ENCODE measurements around the gene ENTR1.

ENTR1 gene

GRCh38 chr9:136362450-136362784, 48.0 kb downstream of the ENTR1 start:
- DNase-seq (ENCODE audit: low read depth in 2 of 2) = no peak

GRCh38 chr9:136361754-136362449, 48.5 kb downstream of the ENTR1 start:
- no peak for DNase-seq (ENCODE audit: low read depth in 2 of 2)

- no peak for DNase-seq (ENCODE audit: low read depth in 2 of 2)
Measured at GRCh38 chr9:136361047-136361753, 49.2 kb downstream of the ENTR1 start.

GRCh38 chr9:136359774-136360718, 50.4 kb downstream of the ENTR1 start:
- DNase-seq (ENCODE audit: low read depth in 2 of 2) = no peak

- DNase-seq (ENCODE audit: low read depth in 2 of 2) = no peak
Measured at GRCh38 chr9:136358888-136359287, 51.5 kb downstream of the ENTR1 start.

GRCh38 chr9:136358016-136358415, 52.4 kb downstream of the ENTR1 start:
- DNase-seq (ENCODE audit: low read depth in 2 of 2) = no peak

GRCh38 chr9:136357202-136357725, 53.1 kb downstream of the ENTR1 start:
- no peak for DNase-seq (ENCODE audit: low read depth in 2 of 2)

- DNase-seq (ENCODE audit: low read depth in 2 of 2) = no peak
Measured at GRCh38 chr9:136355616-136356557, 54.5 kb downstream of the ENTR1 start.

GRCh38 chr9:136354592-136355085, 55.8 kb downstream of the ENTR1 start:
- no peak for DNase-seq (ENCODE audit: low read depth in 2 of 2)

- no peak for DNase-seq (ENCODE audit: low read depth in 2 of 2)
Measured at GRCh38 chr9:136353757-136354488, 56.5 kb downstream of the ENTR1 start.

GRCh38 chr9:136353088-136353487, 57.3 kb downstream of the ENTR1 start:
- DNase-seq (ENCODE audit: low read depth in 2 of 2) = no peak

GRCh38 chr9:136352682-136353081, 57.7 kb downstream of the ENTR1 start:
- no peak for DNase-seq (ENCODE audit: low read depth in 2 of 2)

Data from stimulated activated CD4-positive, alpha-beta T cell treated with anti-CD3 and anti-CD28 coated beads, Interleukin-12 subunit alpha, Interleukin-12 subunit beta, amount 100 ng/mL, for 24 hours (primary cell).